GM19035 (cell line): ENCODE measurements around the gene SLC1A2.
"Not testable (repeated sequence)": the region's sequence is repeated elsewhere in the genome, so short reads cannot be mapped to it uniquely, and the experiment has no call there.

Source experiments
- ATAC-seq: cut with Tn5 transposase; IDR thresholded peaks from one replicate; pipeline ENCODE4 v1.9.1; 2021; ENCODE audit not compliant: unreplicated experiment

The SLC1A2 gene

GRCh38 chr11:35232891-35233330, 186.4 kb downstream of the SLC1A2 start:
- no peak for ATAC-seq

- no peak for ATAC-seq
Measured at GRCh38 chr11:35231076-35231860, 188.1 kb downstream of the SLC1A2 start.

GRCh38 chr11:35230388-35230787, 189.0 kb downstream of the SLC1A2 start:
- ATAC-seq = no peak

GRCh38 chr11:35228328-35228725, 191.0 kb downstream of the SLC1A2 start:
- no peak for ATAC-seq

GRCh38 chr11:35227576-35228327, 191.6 kb downstream of the SLC1A2 start:
- no peak for ATAC-seq

DNA sequence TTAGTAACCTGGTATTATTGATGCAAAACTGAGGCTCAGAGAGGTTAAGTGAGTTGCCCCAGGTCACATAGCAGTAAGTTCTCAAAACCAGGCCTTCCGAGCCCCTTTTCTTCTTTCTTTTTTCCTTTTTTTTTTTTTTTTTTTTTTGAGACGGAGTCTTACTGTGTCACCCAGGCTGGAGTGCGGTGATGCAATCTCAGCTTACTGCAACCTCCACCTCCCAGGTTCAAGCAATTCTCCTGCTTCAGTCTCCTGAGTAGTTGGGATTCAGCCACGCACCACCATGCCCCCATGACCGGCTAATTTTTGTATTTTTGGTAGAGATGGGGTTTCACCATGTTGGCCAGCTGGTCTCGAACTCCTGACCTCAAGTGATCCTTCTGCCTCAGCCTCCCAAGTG, 192.6 kb downstream of the SLC1A2 start:
- ATAC-seq = not testable (repeated sequence)

GRCh38 chr11:35225946-35226520, 193.3 kb downstream of the SLC1A2 start:
- ATAC-seq = no peak

DNA sequence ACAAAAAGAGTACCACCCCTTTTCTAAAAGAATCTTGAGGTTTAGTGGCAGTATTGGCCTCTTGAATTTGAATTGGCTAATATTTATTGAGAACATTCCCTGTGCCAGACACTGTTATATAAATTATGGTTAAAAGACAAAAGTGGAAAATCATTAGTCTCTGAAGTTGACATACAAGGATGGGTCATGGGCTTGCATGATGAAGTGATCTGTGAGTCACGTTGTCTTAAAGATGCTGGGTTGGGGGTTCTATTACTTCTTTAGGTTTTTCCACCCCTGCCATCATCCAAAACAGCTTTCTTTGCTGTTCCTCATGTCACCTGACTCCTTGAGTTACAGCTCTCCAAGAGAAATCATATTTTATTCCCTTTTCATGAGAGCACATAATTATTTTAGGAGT, 195.4 kb downstream of the SLC1A2 start:
- no peak for ATAC-seq

DNA sequence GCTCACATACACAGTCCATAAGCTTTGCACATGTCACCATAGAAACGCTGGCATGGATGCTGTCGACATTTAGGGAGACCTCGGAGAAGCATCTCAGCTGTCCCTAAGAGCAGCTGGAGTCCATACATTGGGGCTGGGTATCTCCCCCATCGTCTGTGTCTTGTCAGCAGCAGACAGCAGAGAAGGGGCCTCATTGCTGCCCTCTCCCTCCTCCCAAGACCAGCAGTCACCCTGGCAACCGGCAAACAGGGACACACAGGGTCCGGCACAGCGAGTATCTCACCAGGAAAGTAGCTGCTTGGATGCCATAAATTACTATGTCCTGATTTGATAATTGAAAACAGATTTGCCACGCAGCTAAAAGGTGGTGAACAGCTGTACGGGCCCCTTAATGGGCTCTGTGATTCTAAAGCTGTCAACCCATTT, 196.0 kb downstream of the SLC1A2 start:
- ATAC-seq = no peak

DNA sequence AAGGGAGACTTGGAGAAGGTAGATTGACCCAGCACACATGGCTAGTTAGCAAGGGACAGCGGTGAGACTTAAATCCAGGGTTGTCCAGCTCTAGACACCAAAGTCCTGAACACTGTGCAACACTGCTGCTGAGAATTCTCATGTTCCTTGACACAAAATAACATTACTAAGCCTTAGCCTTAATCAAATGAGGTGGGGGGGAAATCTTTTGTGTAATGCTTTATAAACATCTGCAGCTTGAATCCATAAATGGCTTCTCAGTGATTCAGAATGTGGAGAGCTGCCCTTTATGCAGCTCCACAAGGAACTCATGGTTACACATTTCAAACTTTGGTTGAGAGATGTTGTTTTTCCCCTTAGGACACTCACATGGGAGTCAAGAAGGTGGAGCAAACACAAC, 200.4 kb downstream of the SLC1A2 start:
- ATAC-seq = no peak

DNA sequence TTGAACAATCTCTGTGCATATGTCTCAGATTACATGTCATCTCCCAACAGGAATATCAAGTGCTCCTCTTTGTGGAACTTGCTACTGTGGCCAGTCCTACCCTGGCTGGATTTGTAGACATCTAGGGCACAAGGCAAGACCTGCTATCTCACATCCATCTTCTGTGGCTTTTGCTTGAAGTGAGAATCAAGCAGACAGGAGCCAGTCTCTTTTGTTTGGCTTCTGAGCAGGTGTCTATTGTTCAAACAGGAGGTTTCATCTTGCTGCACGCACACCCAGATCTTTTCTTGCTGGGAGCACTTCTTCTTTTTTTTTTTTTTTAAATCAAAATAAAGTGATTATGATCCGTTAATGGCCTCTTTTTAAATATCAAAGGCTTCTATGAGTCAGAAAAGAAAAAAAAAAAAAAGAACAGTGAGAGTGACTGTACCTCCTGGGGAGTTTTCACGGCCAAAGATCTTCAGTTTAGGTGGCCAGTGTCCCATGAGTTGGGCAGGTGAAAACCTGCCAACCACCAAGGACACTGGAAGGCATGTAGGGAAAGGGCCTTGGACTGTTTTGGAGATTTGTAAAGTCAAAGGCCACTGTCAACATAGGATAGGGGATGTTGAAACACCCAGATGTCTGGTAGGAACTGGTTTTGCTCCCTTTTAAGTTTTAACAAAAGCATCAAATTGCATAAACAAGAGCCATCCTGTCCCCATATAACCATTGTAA, 202.2 kb downstream of the SLC1A2 start:
- ATAC-seq = no peak

DNA sequence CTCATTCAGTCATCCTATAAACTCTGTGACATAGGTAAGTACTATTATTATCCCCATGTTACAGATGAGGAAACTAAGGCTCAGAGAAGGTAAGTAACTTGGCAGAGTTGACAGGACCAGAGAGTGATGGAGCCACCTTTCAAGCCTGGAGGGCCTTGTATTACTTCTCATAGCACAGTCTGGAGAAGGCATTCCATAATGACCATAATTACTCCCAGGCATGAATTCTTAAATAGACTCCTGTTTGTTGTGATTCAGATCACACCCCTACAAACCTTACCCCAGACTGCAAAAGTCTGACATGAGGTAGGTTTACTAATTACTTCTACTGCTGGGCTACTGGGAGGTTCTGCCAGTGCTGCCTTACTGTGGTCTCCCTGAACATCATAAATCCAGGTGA, 203.4 kb downstream of the SLC1A2 start:
- ATAC-seq = no peak

GRCh38 chr11:35214792-35215193, 204.6 kb downstream of the SLC1A2 start:
- no peak for ATAC-seq

DNA sequence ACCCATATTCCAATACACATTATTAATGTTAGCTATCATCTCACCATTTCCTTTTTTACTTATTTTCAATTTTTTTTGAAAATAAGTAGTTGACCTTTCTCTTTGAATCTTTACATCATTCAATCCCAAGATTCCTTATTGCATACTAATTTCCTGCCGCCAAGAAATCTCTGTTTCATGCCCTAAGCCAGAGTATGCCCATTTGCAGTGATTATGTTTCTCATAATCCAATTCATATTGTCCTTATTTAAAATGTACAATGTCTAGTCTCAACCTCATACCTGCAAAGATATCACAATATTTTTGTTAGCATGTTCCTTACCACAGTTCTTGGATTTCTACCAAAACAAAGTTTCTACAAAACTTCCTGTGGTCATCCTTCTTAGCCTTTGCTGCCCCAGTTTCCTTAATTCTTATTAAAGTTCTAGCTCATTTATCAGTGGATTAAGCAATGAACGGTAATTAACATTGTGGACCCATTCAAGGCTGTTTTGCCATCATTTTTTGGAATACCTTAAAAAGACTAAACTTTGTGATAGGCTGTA, 205.1 kb downstream of the SLC1A2 start:
- ATAC-seq = no peak

DNA sequence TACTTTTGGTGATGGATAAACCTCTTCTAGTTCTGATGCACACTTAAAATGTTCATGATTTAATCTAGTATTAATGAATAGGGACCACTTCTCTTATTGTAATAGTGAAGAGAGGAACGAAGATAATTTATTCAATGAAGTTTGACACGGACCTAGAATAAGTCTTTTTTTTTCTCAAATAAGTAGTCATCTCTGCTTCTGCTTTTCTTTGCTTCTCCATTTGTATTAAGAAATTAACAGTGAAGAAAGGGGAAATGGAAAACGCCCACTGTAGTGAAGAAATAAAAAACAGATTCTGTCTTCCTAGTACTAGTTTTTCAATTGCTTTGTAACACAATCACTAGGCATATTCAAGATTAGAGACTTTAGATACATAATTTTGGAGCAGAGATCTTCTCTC, 207.4 kb downstream of the SLC1A2 start:
- no peak for ATAC-seq

DNA sequence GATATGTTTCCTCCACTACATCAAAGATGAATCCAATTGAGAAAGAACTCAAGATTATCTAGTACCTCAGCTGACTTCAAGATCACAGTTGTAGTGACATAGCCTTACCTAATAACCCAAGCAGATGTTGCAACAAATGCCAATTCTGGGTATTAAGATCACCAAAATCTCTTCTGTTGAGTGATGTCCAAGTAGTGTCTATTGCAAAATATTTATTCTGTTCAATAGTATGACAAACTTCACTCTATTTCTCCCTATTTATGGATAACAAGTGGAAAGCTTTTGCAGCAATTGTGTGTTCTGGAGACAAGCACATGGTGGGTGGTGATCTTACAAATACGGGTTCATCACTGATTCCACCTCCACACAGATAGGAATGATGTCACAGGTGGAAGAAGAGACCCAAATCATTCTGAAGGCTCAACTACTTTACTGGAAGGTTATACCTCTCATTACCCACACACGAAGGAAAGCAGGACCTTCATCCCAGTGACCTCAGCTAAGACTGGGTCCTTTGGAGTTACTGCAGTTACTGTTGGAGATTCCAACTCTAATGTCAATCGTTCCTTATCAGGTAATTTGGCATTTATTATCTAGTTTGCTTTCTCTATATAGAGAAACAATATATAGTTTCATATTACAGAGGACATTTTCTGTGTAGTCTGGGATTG, 208.3 kb downstream of the SLC1A2 start:
- ATAC-seq = no peak

DNA sequence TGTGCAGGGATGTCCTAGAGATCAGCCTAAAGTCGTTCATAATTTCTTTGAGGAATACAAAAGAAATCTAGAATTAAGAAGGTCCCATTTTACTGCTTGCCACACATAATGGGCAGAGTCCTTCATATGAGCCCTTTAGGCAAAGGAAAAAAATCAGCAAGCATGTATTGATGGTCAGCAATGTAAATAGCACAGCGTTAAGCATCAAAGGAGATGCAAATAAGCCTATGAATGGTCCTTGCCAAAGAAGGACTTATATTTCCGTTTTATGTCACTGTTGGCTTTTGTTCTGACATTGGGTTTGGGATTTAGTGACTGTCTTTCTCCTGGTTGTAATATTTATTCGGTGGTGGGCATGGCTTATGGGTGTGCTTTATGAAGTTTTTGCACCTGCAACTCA, 210.6 kb downstream of the SLC1A2 start:
- no peak for ATAC-seq

GRCh38 chr11:35207471-35208403, 211.6 kb downstream of the SLC1A2 start:
- ATAC-seq = no peak

- no peak for ATAC-seq
Measured at GRCh38 chr11:35206616-35207015, 212.7 kb downstream of the SLC1A2 start.
